GM12872 (cell line): ENCODE data around the gene ALK.

Experiments used
- CTCF ChIP-seq: IDR thresholded peaks from 3 replicates; pipeline ENCODE4 v1.5.1; 2011; ENCODE audit warnings: low read depth, mild to moderate bottlenecking, low read length, moderate library complexity; ENCODE audit not compliant: insufficient read depth

The ALK gene

GRCh38 chr2:29587402-29588190 is 333.8 kb downstream of the ALK start:
- no peak for TF ChIP-seq CTCF

- TF ChIP-seq CTCF = no peak
These were observed 334.5 kb downstream of the ALK start for GRCh38 chr2:29586919-29587318.

- no peak for TF ChIP-seq CTCF
These were observed 337.7 kb downstream of the ALK start for GRCh38 chr2:29583548-29584156.

- TF ChIP-seq CTCF = no peak
These were observed 338.3 kb downstream of the ALK start for GRCh38 chr2:29583104-29583503.

GRCh38 chr2:29582062-29582461 is 339.3 kb downstream of the ALK start:
- no peak for TF ChIP-seq CTCF

GRCh38 chr2:29580223-29580622 is 341.2 kb downstream of the ALK start:
- TF ChIP-seq CTCF = no peak

GRCh38 chr2:29579495-29580169 is 341.8 kb downstream of the ALK start:
- TF ChIP-seq CTCF = no peak
